ENCODE results near the gene GOLGA3. TPM values are rescaled to one million over a fixed set of nuclear protein-coding genes. Genes with fewer than 3 reads are reported as not detected.

Gene GOLGA3
- total and polyA plus RNA-seq, 4 donors = 5.0 to 43.0 (median 15.8) TPM

GRCh38 chr12:132801741-132802140 is 26.9 kb downstream of the GOLGA3 start:
- Histone ChIP-seq H3K4me3 (ENCODE audit: low read depth in 1 of 3, low read length in 3 of 3) (no peak overlapping the region), H3K9me3 (ENCODE audit: control insufficient read depth in 4 of 4, low read length in 3 of 4) (no peaks in the 10 kb centered on the region), H3K27ac (ENCODE audit: low read depth in 1 of 2, low read length in 2 of 2) (no peak overlapping the region), H3K4me1 (ENCODE audit: control insufficient read depth in 4 of 4, insufficient read depth in 4 of 4, low read length in 3 of 4) (no peaks in the 10 kb centered on the region), H3K9ac (ENCODE audit: low read depth in 1 of 2, low read length in 2 of 2) (no peak overlapping the region), H3K36me3 (ENCODE audit: control insufficient read depth in 4 of 4, insufficient read depth in 3 of 4, low read depth in 1 of 4, low read length in 3 of 4) (peaks cover 29 to 88% (median 54%) of the 10 kb centered on the region in 4 donors), H3K27me3 (ENCODE audit: control insufficient read depth in 4 of 4, insufficient read depth in 4 of 4, low read length in 3 of 4) (no peaks in the 10 kb centered on the region)
- WGBS = 94% methylated on average over 28 of the region's 28 CpGs
- DNase-seq (ENCODE audit: low spot score) = no peak
- TF ChIP-seq HNF4G (IDR thresholded peaks at IDR 0.05) (no peak), ZBTB33 (IDR thresholded peaks at IDR 0.05) (no peak), FOXA1 (IDR thresholded peaks at IDR 0.05) (no peak), HNF4A (conservative IDR thresholded peaks at IDR 0.05) (no peak), TAF1 (conservative IDR thresholded peaks at IDR 0.05) (no peak), EGR1 (IDR thresholded peaks at IDR 0.05; ENCODE audit: low read depth in 2 of 2) (no peak), CTCF (IDR thresholded peaks at IDR 0.05; ENCODE audit: low read depth, low read length, missing input control) (no peak), RXRA (IDR thresholded peaks at IDR 0.05) (no peak), GABPA (IDR thresholded peaks at IDR 0.05 in 1 of 2, conservative IDR thresholded peaks at IDR 0.05 in 1 of 2) (no peak), ATF3 (IDR thresholded peaks at IDR 0.05) (no peak), SP1 (IDR thresholded peaks at IDR 0.05) (no peak), YY1 (IDR thresholded peaks at IDR 0.05) (no peak), RAD21 (IDR thresholded peaks at IDR 0.05) (no peak), NR2F2 (IDR thresholded peaks at IDR 0.05) (no peak), FOXA2 (IDR thresholded peaks at IDR 0.05) (no peak)

- no peak overlapping the region for H3K27ac ChIP-seq (ENCODE audit: low read depth in 1 of 2, low read length in 2 of 2)
- TF ChIP-seq FOXA2 (IDR thresholded peaks at IDR 0.05) = no peak
- TF ChIP-seq JUND (IDR thresholded peaks at IDR 0.05) = no peak
- no peak for TF ChIP-seq RXRA (IDR thresholded peaks at IDR 0.05)
- no peak for TF ChIP-seq YY1 (IDR thresholded peaks at IDR 0.05)
- no peak for TF ChIP-seq EGR1 (IDR thresholded peaks at IDR 0.05; ENCODE audit: low read depth in 2 of 2)
Observed at GRCh38 chr12:132798836-132799235, 29.8 kb downstream of the GOLGA3 start.

More at GRCh38 chr12:132798836-132799235, 29.8 kb downstream of the GOLGA3 start:
- DNase-seq (ENCODE audit: low spot score) = no peak
- Histone ChIP-seq H3K4me3 (ENCODE audit: low read depth in 1 of 3, low read length in 3 of 3) (no peak overlapping the region), H3K36me3 (ENCODE audit: control insufficient read depth in 4 of 4, insufficient read depth in 3 of 4, low read depth in 1 of 4, low read length in 3 of 4) (peaks cover 39 to 93% (median 62%) of the 10 kb centered on the region in 4 donors), H3K27me3 (ENCODE audit: control insufficient read depth in 4 of 4, insufficient read depth in 4 of 4, low read length in 3 of 4) (no peaks in the 10 kb centered on the region), H3K4me1 (ENCODE audit: control insufficient read depth in 4 of 4, insufficient read depth in 4 of 4, low read length in 3 of 4) (no peaks in the 10 kb centered on the region), H3K9me3 (ENCODE audit: control insufficient read depth in 4 of 4, low read length in 3 of 4) (no peaks in the 10 kb centered on the region), H3K9ac (ENCODE audit: low read depth in 1 of 2, low read length in 2 of 2) (no peak overlapping the region)
- WGBS = 97% methylated on average over 15 of the region's 15 CpGs
